ENCODE results near the gene C2CD4D. TPM values are rescaled to one million over a fixed set of nuclear protein-coding genes. Genes with fewer than 3 reads are reported as not detected.

C2CD4D gene
- total RNA-seq, 1 experiment from 2014 or later: 1.4 TPM

DNA sequence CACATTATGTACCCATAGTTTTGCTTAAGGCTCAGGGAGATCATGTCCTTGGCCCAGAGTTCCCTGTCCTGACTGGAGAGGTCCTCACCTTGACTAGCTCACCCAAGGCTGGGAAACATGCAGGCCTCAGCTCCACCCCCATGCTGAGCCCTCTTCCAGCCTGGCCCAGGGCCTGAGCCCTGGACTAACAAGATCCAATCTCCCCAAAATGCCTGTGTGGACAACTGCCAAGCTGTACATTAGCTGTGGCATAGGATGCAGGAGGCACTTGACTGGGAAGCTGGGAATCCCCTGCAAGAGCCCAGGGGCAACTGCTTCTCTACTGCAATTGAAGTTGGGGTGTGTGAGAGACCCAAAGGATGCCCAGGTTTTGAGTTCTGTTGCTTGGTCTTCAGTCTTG is 36.5 kb downstream of the C2CD4D start:
- Histone ChIP-seq H3K9me2 (ENCODE audit: insufficient read depth) (no peaks in the 10 kb centered on the region), H3K36me3 (ENCODE audit: low read depth) (no peaks in the 10 kb centered on the region), H4K20me1 (ENCODE audit: insufficient read depth) (no peaks in the 10 kb centered on the region), H3K27ac (no peak overlapping the region), H2AFZ (no peak overlapping the region), H3K27me3 (ENCODE audit: insufficient read depth, low read depth) (peaks cover 3% of the 10 kb centered on the region; the same call in 1 of the 2 replicates), H3F3A (ENCODE audit: insufficient read depth, low read depth) (no peaks in the 10 kb centered on the region), H3K4me1 (replicated peaks; ENCODE audit: insufficient read depth) (no peaks in the 10 kb centered on the region), H3K79me2 (ENCODE audit: low read depth) (no peaks in the 10 kb centered on the region), H3K9me3 (ENCODE audit: insufficient read depth, low read depth) (no peaks in the 10 kb centered on the region), H3K4me2 (no peak overlapping the region), H3K4me3 (no peak overlapping the region)
- intact Hi-C loops (cut with micrococcal nuclease; ENCODE audit: unreplicated experiment): no loop called here
- BruUV-seq (replicated peaks): no TSS peak
- TF ChIP-seq, protein P1, sequence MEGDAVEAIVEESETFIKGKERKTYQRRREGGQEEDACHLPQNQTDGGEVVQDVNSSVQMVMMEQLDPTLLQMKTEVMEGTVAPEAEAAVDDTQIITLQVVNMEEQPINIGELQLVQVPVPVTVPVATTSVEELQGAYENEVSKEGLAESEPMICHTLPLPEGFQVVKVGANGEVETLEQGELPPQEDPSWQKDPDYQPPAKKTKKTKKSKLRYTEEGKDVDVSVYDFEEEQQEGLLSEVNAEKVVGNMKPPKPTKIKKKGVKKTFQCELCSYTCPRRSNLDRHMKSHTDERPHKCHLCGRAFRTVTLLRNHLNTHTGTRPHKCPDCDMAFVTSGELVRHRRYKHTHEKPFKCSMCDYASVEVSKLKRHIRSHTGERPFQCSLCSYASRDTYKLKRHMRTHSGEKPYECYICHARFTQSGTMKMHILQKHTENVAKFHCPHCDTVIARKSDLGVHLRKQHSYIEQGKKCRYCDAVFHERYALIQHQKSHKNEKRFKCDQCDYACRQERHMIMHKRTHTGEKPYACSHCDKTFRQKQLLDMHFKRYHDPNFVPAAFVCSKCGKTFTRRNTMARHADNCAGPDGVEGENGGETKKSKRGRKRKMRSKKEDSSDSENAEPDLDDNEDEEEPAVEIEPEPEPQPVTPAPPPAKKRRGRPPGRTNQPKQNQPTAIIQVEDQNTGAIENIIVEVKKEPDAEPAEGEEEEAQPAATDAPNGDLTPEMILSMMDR (conservative IDR thresholded peaks at IDR 0.05): no peak
- no peak for TF ChIP-seq EZH2 (IDR thresholded peaks at IDR 0.05; ENCODE audit: low read depth)
- DNase-seq: no peak
- ChIA-PET CTCF (no interaction called here), POLR2A (ENCODE audit: unreplicated experiment) (interaction anchor here (0.7 kb wide), 1 partner anchor 23 kb away, joined by 3 read pairs; no protein-coding TSS in a partner anchor)

GRCh38 chr1:151802372-151802771 is 37.2 kb downstream of the C2CD4D start:
- DNase-seq: no peak
- no peaks in the 10 kb centered on the region for H3F3A ChIP-seq (ENCODE audit: insufficient read depth, low read depth)
- H3K9me3 ChIP-seq (ENCODE audit: insufficient read depth, low read depth): no peaks in the 10 kb centered on the region
- no peaks in the 10 kb centered on the region for H3K4me1 ChIP-seq (replicated peaks; ENCODE audit: insufficient read depth)
- peaks cover 3% of the 10 kb centered on the region; the same call in 1 of the 2 replicates for H3K27me3 ChIP-seq (ENCODE audit: insufficient read depth, low read depth)
- H3K27ac ChIP-seq: no peak overlapping the region
- H3K36me3 ChIP-seq (ENCODE audit: low read depth): no peaks in the 10 kb centered on the region
- intact Hi-C loops (cut with micrococcal nuclease; ENCODE audit: unreplicated experiment): no loop called here
- CTCF ChIA-PET: interaction anchor here (0.6 kb wide), 1 partner anchor 68 kb away, joined by 4 read pairs; no protein-coding TSS in a partner anchor
- H3K79me2 ChIP-seq (ENCODE audit: low read depth): no peaks in the 10 kb centered on the region
- H3K4me2 ChIP-seq: no peak overlapping the region
- H4K20me1 ChIP-seq (ENCODE audit: insufficient read depth): no peaks in the 10 kb centered on the region
- H2AFZ ChIP-seq: no peak overlapping the region
- H3K9me2 ChIP-seq (ENCODE audit: insufficient read depth): no peaks in the 10 kb centered on the region
- POLR2A ChIA-PET (ENCODE audit: unreplicated experiment): no interaction called here
- TF ChIP-seq, protein P1 (conservative IDR thresholded peaks at IDR 0.05): no peak
- no peak for TF ChIP-seq EZH2 (IDR thresholded peaks at IDR 0.05; ENCODE audit: low read depth)
- no TSS peak for BruUV-seq (replicated peaks)
- H3K4me3 ChIP-seq: no peak overlapping the region

GRCh38 chr1:151801846-151802245 is 37.8 kb downstream of the C2CD4D start:
- Histone ChIP-seq H3K36me3 (ENCODE audit: low read depth) (no peaks in the 10 kb centered on the region), H3K4me3 (no peak overlapping the region), H4K20me1 (ENCODE audit: insufficient read depth) (no peaks in the 10 kb centered on the region), H2AFZ (no peak overlapping the region), H3K9me2 (ENCODE audit: insufficient read depth) (no peaks in the 10 kb centered on the region), H3K4me1 (replicated peaks; ENCODE audit: insufficient read depth) (no peaks in the 10 kb centered on the region), H3K4me2 (no peak overlapping the region), H3K79me2 (ENCODE audit: low read depth) (no peaks in the 10 kb centered on the region), H3F3A (ENCODE audit: insufficient read depth, low read depth) (no peaks in the 10 kb centered on the region), H3K27ac (no peak overlapping the region), H3K9me3 (ENCODE audit: insufficient read depth, low read depth) (no peaks in the 10 kb centered on the region), H3K27me3 (ENCODE audit: insufficient read depth, low read depth) (peaks cover 3% of the 10 kb centered on the region; the same call in 1 of the 2 replicates)
- intact Hi-C loops (cut with micrococcal nuclease; ENCODE audit: unreplicated experiment): no loop called here
- POLR2A ChIA-PET (ENCODE audit: unreplicated experiment): interaction anchor here (0.6 kb wide), 1 partner anchor 38 kb away, joined by 3 read pairs; no protein-coding TSS in a partner anchor
- no peak for TF ChIP-seq EZH2 (IDR thresholded peaks at IDR 0.05; ENCODE audit: low read depth)
- TF ChIP-seq, protein P1 (conservative IDR thresholded peaks at IDR 0.05): no peak
- CTCF ChIA-PET: interaction anchor here (0.6 kb wide), 1 partner anchor 67 kb away, joined by 4 read pairs; no protein-coding TSS in a partner anchor
- no peak for DNase-seq
- no TSS peak for BruUV-seq (replicated peaks)
